GM18502 (cell line): ENCODE data around the gene SAGE1.
"Not testable (repeated sequence)": the region's sequence is repeated elsewhere in the genome, so short reads cannot be mapped to it uniquely, and the experiment has no call there.

Experiments
- ATAC-seq: cut with Tn5 transposase; IDR thresholded peaks from one replicate; pipeline ENCODE4 v1.9.1; 2021; ENCODE audit warnings: mild to moderate bottlenecking; ENCODE audit not compliant: unreplicated experiment, poor library complexity

SAGE1 gene

GRCh38 chrX:135893294-135893817, at the start of gene SAGE1, which contains the start of gene CT45A10:
Gene SAGE1, plus strand, starts transcription at chrX:135893716. Its CDS starts 2,527 bp downstream, at chrX:135896243.
Gene CT45A10, minus strand, starts transcription at chrX:135893444. Its CDS starts 8,100 bp downstream, at chrX:135885344.
- ATAC-seq, result no peak

GRCh38 chrX:135854438-135854837, 39.1 kb upstream of the SAGE1 start, which contains the start of gene CT45A8:
Gene CT45A8, minus strand, starts transcription at chrX:135854538. Its CDS starts 3,755 bp downstream, at chrX:135850783.
- ATAC-seq, result not testable (repeated sequence)

- not testable (repeated sequence) for ATAC-seq
These were observed 21.8 kb upstream of the SAGE1 start, which contains the start of gene CT45A9 for GRCh38 chrX:135871712-135872111. Gene CT45A9, minus strand, starts transcription at chrX:135871812. Its CDS starts 3,751 bp downstream, at chrX:135868061.

GRCh38 chrX:135882741-135883140, 10.8 kb upstream of the SAGE1 start:
- not testable (repeated sequence) for ATAC-seq

GRCh38 chrX:135888230-135888629, 5.3 kb upstream of the SAGE1 start:
- not testable (repeated sequence) for ATAC-seq

- not testable (repeated sequence) for ATAC-seq
These were observed 4.5 kb upstream of the SAGE1 start for GRCh38 chrX:135888976-135889375.

- ATAC-seq, result no peak
These were observed 3.4 kb upstream of the SAGE1 start for GRCh38 chrX:135890087-135890585.

GRCh38 chrX:135892781-135893180, 735 bp upstream of the SAGE1 start:
- no peak for ATAC-seq

- no peak for ATAC-seq
These were observed 16.7 kb downstream of the SAGE1 start for GRCh38 chrX:135910251-135910650.

GRCh38 chrX:135914404-135914803, 20.9 kb downstream of the SAGE1 start:
- ATAC-seq, result no peak

GRCh38 chrX:135920516-135920915, 27.0 kb downstream of the SAGE1 start:
- ATAC-seq, result not testable (repeated sequence)

GRCh38 chrX:135923353-135923752, 29.8 kb downstream of the SAGE1 start:
- no peak for ATAC-seq

GRCh38 chrX:135927897-135928296, 34.4 kb downstream of the SAGE1 start:
- no peak for ATAC-seq

GRCh38 chrX:135931644-135932487, 38.4 kb downstream of the SAGE1 start:
- no peak for ATAC-seq

GRCh38 chrX:135944486-135944885, 51.0 kb downstream of the SAGE1 start:
- ATAC-seq, result no peak

GRCh38 chrX:135951291-135951690, 57.8 kb downstream of the SAGE1 start:
- no peak for ATAC-seq
